Parathyroid adenoma (tissue), 2 donors: ENCODE results near the gene ZBTB38.
A peak's percentile ranks its signal among the peaks of the same experiment; 100 is the strongest.

ENCODE experiments used
- H2AFZ ChIP-seq: fragments of 300-600 bp; sonication (generic); one replicate; pipeline ENCODE4 v1.7.0; 2017; ENCODE audit warnings: antibody characterized with exemption, mild to moderate bottlenecking
- H3K27ac ChIP-seq: fragments of 300-600 bp; sonication (generic); one replicate; pipeline ENCODE4 v1.7.0; 2017
- H3K27me3 ChIP-seq: fragments of 300-600 bp; sonication (generic); one replicate; pipeline ENCODE4 v1.7.0; 2017; ENCODE audit warnings: low read length; ENCODE audit not compliant: control insufficient read depth, insufficient read depth
- H3K36me3 ChIP-seq: fragments of 300-600 bp; sonication (generic); one replicate; pipeline ENCODE4 v1.7.0; 2017; ENCODE audit warnings: low read length; ENCODE audit not compliant: control insufficient read depth, insufficient read depth
- H3K4me1 ChIP-seq: fragments of 300-600 bp; sonication (generic); one replicate; pipeline ENCODE4 v1.7.0; 2017; ENCODE audit warnings: control low read depth
- H3K4me2 ChIP-seq: fragments of 300-600 bp; sonication (generic); one replicate; pipeline ENCODE4 v1.7.0; 2017; ENCODE audit warnings: low read length
- H3K4me3 ChIP-seq: fragments of 300-600 bp; sonication (generic); one replicate; pipeline ENCODE4 v1.7.0; 2017; ENCODE audit warnings: low read depth, low read length
- H3K79me2 ChIP-seq: fragments of 300-600 bp; sonication (generic); one replicate; pipeline ENCODE4 v1.7.0; 2017; ENCODE audit warnings: control low read depth
- H3K9ac ChIP-seq: fragments of 300-600 bp; sonication (generic); one replicate; pipeline ENCODE4 v1.7.0; 2017; ENCODE audit warnings: mild to moderate bottlenecking
- H3K9me3 ChIP-seq: fragments of 300-600 bp; sonication (generic); one replicate; pipeline ENCODE4 v1.7.0; 2017; ENCODE audit warnings: low read length; ENCODE audit not compliant: control insufficient read depth
- CTCF ChIP-seq: fragments of 300-600 bp; sonication (generic); IDR thresholded peaks from one replicate; pipeline ENCODE4 v1.7.0; 2017; ENCODE audit warnings: antibody characterized with exemption, mild to moderate bottlenecking
- donor health status: primary hyperparathyroidism.

Gene ZBTB38

GRCh38 chr3:141410846-141411245 is 42.5 kb downstream of the ZBTB38 start:
- Histone ChIP-seq H3K36me3 (no peaks in the 10 kb centered on the region), H3K27me3 (no peaks in the 10 kb centered on the region), H3K9me3 (no peaks in the 10 kb centered on the region), H3K4me3 (no peak overlapping the region), H3K27ac (peak overlapping the region; percentile 93), H3K4me1 (peaks cover 62% of the 10 kb centered on the region), H3K9ac (no peak overlapping the region), H2AFZ (peak overlapping the region; percentile 65), H3K4me2 (peak overlapping the region; percentile 45), H3K79me2 (peaks cover 33% of the 10 kb centered on the region)
- no peak for TF ChIP-seq CTCF

GRCh38 chr3:141411251-141411771 is 43.0 kb downstream of the ZBTB38 start:
- H3K4me2 ChIP-seq = peak overlapping the region; percentile 45
- H3K4me1 ChIP-seq = peaks cover 65% of the 10 kb centered on the region
- no peaks in the 10 kb centered on the region for H3K36me3 ChIP-seq
- no peaks in the 10 kb centered on the region for H3K9me3 ChIP-seq
- H3K27me3 ChIP-seq = no peaks in the 10 kb centered on the region
- no peak overlapping the region for H3K9ac ChIP-seq
- H3K79me2 ChIP-seq = peaks cover 38% of the 10 kb centered on the region
- peak overlapping the region; percentile 93 for H3K27ac ChIP-seq
- no peak overlapping the region for H3K4me3 ChIP-seq
- no peak for TF ChIP-seq CTCF
- H2AFZ ChIP-seq = peak overlapping the region; percentile 65

- Histone ChIP-seq H3K79me2 (peaks cover 46% of the 10 kb centered on the region), H3K9me3 (no peaks in the 10 kb centered on the region), H2AFZ (peak overlapping the region; percentile 65), H3K4me3 (no peak overlapping the region), H3K9ac (no peak overlapping the region), H3K27ac (peak overlapping the region; percentile 93), H3K36me3 (no peaks in the 10 kb centered on the region), H3K4me1 (peaks cover 64% of the 10 kb centered on the region), H3K4me2 (peak overlapping the region; percentile 45), H3K27me3 (no peaks in the 10 kb centered on the region)
- TF ChIP-seq CTCF = no peak
Measured at GRCh38 chr3:141412087-141412935, 44.0 kb downstream of the ZBTB38 start.

- peaks cover 64% of the 10 kb centered on the region for H3K4me1 ChIP-seq
- no peak overlapping the region for H3K4me3 ChIP-seq
- H3K27me3 ChIP-seq = no peaks in the 10 kb centered on the region
- no peak for TF ChIP-seq CTCF
- H3K36me3 ChIP-seq = no peaks in the 10 kb centered on the region
- H3K27ac ChIP-seq = peak overlapping the region; percentile 93
- H3K79me2 ChIP-seq = peaks cover 53% of the 10 kb centered on the region
- H3K9ac ChIP-seq = no peak overlapping the region
- peak overlapping the region; percentile 45 for H3K4me2 ChIP-seq
- peak overlapping the region; percentile 65 for H2AFZ ChIP-seq
- no peaks in the 10 kb centered on the region for H3K9me3 ChIP-seq
Measured at GRCh38 chr3:141412936-141413354, 44.6 kb downstream of the ZBTB38 start.
